PC-9 (cell line): ENCODE data around the gene COMMD1. TPM values are rescaled to one million over a fixed set of nuclear protein-coding genes. Genes with fewer than 3 reads are reported as not detected.

Experiments used
- BruUV-seq: library from RNA; stranded (reverse); fragments of 400-500 nt; replicated peaks from 2 replicates; lab custom pipeline; 2021; lab: Mats Ljungman, UMichigan
- CTCF ChIA-PET: fragments of 300-600 bp; sonication (Branson Sonifier 250); formaldehyde crosslinking; loops from one replicate; lab custom pipeline; 2022; ENCODE audit warnings: antibody characterized with exemption; lab: Charles Lee
- POLR2A ChIA-PET: fragments of 300-600 bp; sonication (Branson Sonifier 250); formaldehyde crosslinking; loops from one replicate; lab custom pipeline; 2022; ENCODE audit warnings: antibody characterized with exemption; ENCODE audit not compliant: unreplicated experiment; lab: Charles Lee
- DNase-seq, 2 experiments: peaks; one replicate each; pipeline versions ENCODE4 v3.0.0 to v3.0.0-alpha.2; 2015 to 2022; ENCODE audit warnings: mixed read lengths in 1 of 2
- H2AFZ ChIP-seq: fragments of 200-600 bp; sonication (generic); 2 replicates; pipeline ENCODE4 v1.8.1; 2017; ENCODE audit warnings: antibody characterized with exemption
- H3F3A ChIP-seq: fragments of 200-600 bp; sonication (generic); 2 replicates; pipeline ENCODE4 v1.8.1; 2017; ENCODE audit warnings: antibody characterized with exemption, mild to moderate bottlenecking, low read depth; ENCODE audit not compliant: insufficient read depth
- H3K27ac ChIP-seq: fragments of 200-600 bp; sonication (generic); 2 replicates; pipeline ENCODE4 v1.6.1; 2016; ENCODE audit warnings: mixed run types
- H3K27me3 ChIP-seq: fragments of 200-600 bp; sonication (generic); 2 replicates; pipeline ENCODE4 v1.6.1; 2016; ENCODE audit warnings: low read depth, mixed run types; ENCODE audit not compliant: insufficient read depth
- H3K36me3 ChIP-seq: fragments of 200-600 bp; sonication (generic); 2 replicates; pipeline ENCODE4 v1.6.1; 2016; ENCODE audit warnings: low read depth, mixed run types
- H3K4me1 ChIP-seq: fragments of 200-600 bp; sonication (generic); replicated peaks from 2 replicates; pipeline ENCODE4 v1.6.1; 2016; ENCODE audit warnings: mixed run types; ENCODE audit not compliant: insufficient read depth
- H3K4me2 ChIP-seq: fragments of 200-600 bp; sonication (generic); 2 replicates; pipeline ENCODE4 v1.6.1; 2017; ENCODE audit warnings: mixed run types
- H3K4me3 ChIP-seq: fragments of 200-600 bp; sonication (generic); 2 replicates; pipeline ENCODE4 v1.6.1; 2016; ENCODE audit warnings: mixed run types
- H3K79me2 ChIP-seq: fragments of 200-600 bp; sonication (generic); 2 replicates; pipeline ENCODE4 v1.6.1; 2017; ENCODE audit warnings: low read depth, mixed run types
- H3K9me2 ChIP-seq: fragments of 200-600 bp; sonication (generic); 2 replicates; pipeline ENCODE4 v1.8.1; 2017; ENCODE audit warnings: mild to moderate bottlenecking; ENCODE audit not compliant: insufficient read depth
- H3K9me3 ChIP-seq: fragments of 200-600 bp; sonication (generic); 2 replicates; pipeline ENCODE4 v1.8.1; 2016; ENCODE audit warnings: low read depth; ENCODE audit not compliant: insufficient read depth
- H4K20me1 ChIP-seq: fragments of 200-600 bp; sonication (generic); 2 replicates; pipeline ENCODE4 v1.8.1; 2017; ENCODE audit not compliant: insufficient read depth
- CTCF ChIP-seq: fragments of 200-600 bp; sonication (generic); conservative IDR thresholded peaks from 2 replicates; pipeline ENCODE4 v1.6.1; 2017; ENCODE audit warnings: mixed run types, antibody characterized with exemption, mild to moderate bottlenecking, moderate library complexity
- EZH2 ChIP-seq: fragments of 200-600 bp; sonication (generic); IDR thresholded peaks from 2 replicates; pipeline ENCODE4 v1.8.0; 2017; ENCODE audit warnings: antibody characterized with exemption, low read depth
- intact Hi-C: fragments of 100-400 bp; cut with micrococcal nuclease; formaldehyde crosslinking; loops from one replicate; pipeline ENCODE4 v1.10.0; 2022; ENCODE audit not compliant: unreplicated experiment
- total RNA-seq: library from RNA; stranded (reverse); gene quantifications from 2 replicates; pipeline ENCODE4 v1.2.3, GENCODE V29; 2021

COMMD1 gene
- total RNA-seq, 1 experiment from 2014 or later, result 16.3 TPM

GRCh38 chr2:62071126-62071598 lies 165.7 kb downstream of the COMMD1 start:
- Histone ChIP-seq H3F3A (no peaks in the 10 kb centered on the region), H3K4me3 (no peak overlapping the region), H3K27me3 (no peaks in the 10 kb centered on the region), H2AFZ (no peak overlapping the region), H3K9me2 (no peaks in the 10 kb centered on the region), H3K27ac (no peak overlapping the region), H3K9me3 (no peaks in the 10 kb centered on the region; the same call in 1 of the 2 replicates), H4K20me1 (no peaks in the 10 kb centered on the region), H3K4me1 (no peaks in the 10 kb centered on the region), H3K79me2 (no peaks in the 10 kb centered on the region), H3K4me2 (no peak overlapping the region), H3K36me3 (no peaks in the 10 kb centered on the region)
- TF ChIP-seq EZH2, result no peak
- no peak for TF ChIP-seq CTCF
- ChIA-PET CTCF (no interaction called here), POLR2A (no interaction called here)
- intact Hi-C loops, result no loop called here
- no TSS peak for BruUV-seq
- no peak for DNase-seq

GRCh38 chr2:62071760-62072680 lies 166.5 kb downstream of the COMMD1 start:
- no peaks in the 10 kb centered on the region for H3K27me3 ChIP-seq
- H3K4me3 ChIP-seq, result no peak overlapping the region
- H3K79me2 ChIP-seq, result no peaks in the 10 kb centered on the region
- no peaks in the 10 kb centered on the region; the same call in 1 of the 2 replicates for H3K9me3 ChIP-seq
- POLR2A ChIA-PET, result no interaction called here
- no peak overlapping the region for H3K4me2 ChIP-seq
- no peak for DNase-seq
- no peak overlapping the region for H2AFZ ChIP-seq
- no peaks in the 10 kb centered on the region for H3K4me1 ChIP-seq
- CTCF ChIA-PET, result no interaction called here
- intact Hi-C loops, result no loop called here
- H3F3A ChIP-seq, result no peaks in the 10 kb centered on the region
- H3K27ac ChIP-seq, result no peak overlapping the region
- no peaks in the 10 kb centered on the region for H3K9me2 ChIP-seq
- TF ChIP-seq CTCF, result no peak
- TF ChIP-seq EZH2, result no peak
- BruUV-seq, result no TSS peak
- no peaks in the 10 kb centered on the region for H4K20me1 ChIP-seq
- no peaks in the 10 kb centered on the region for H3K36me3 ChIP-seq

GRCh38 chr2:62074233-62074632 lies 168.8 kb downstream of the COMMD1 start:
- H3K9me3 ChIP-seq, result no peaks in the 10 kb centered on the region; the same call in 1 of the 2 replicates
- intact Hi-C loops, result no loop called here
- no peaks in the 10 kb centered on the region for H3K4me1 ChIP-seq
- no TSS peak for BruUV-seq
- CTCF ChIA-PET, result no interaction called here
- H3K9me2 ChIP-seq, result no peaks in the 10 kb centered on the region
- POLR2A ChIA-PET, result no interaction called here
- H4K20me1 ChIP-seq, result no peaks in the 10 kb centered on the region
- no peak overlapping the region for H3K4me3 ChIP-seq
- DNase-seq, result no peak
- no peaks in the 10 kb centered on the region for H3K36me3 ChIP-seq
- no peaks in the 10 kb centered on the region for H3K79me2 ChIP-seq
- H3F3A ChIP-seq, result no peaks in the 10 kb centered on the region
- H3K4me2 ChIP-seq, result no peak overlapping the region
- TF ChIP-seq CTCF (no peak), EZH2 (no peak)
- no peak overlapping the region for H2AFZ ChIP-seq
- no peak overlapping the region for H3K27ac ChIP-seq
- no peaks in the 10 kb centered on the region for H3K27me3 ChIP-seq
